Activated gamma-delta T cell treated with anti-CD3 and anti-CD28 coated beads, Interleukin-2, amount 50 U/mL, for 16 hours (primary cell): ENCODE data around the gene DCTN1.
A peak's percentile ranks its signal among the peaks of the same experiment; 100 is the strongest.
"Not testable (repeated sequence)": the region's sequence is repeated elsewhere in the genome, so short reads cannot be mapped to it uniquely, and the experiment has no call there.

Source experiments
- DNase-seq: peaks from one replicate; pipeline ENCODE4 v3.0.0-alpha.2; 2020; ENCODE audit warnings: low read depth

DCTN1 gene

GRCh38 chr2:74379851-74380789, at the start of gene DCTN1:
Gene DCTN1 (minus strand): TSS chr2:74380311. CDS start chr2:74380037, 274 bp downstream.
- no peak for DNase-seq

GRCh38 chr2:74428675-74429074, 48.6 kb upstream of the DCTN1 start:
- no peak for DNase-seq

- no peak for DNase-seq
These were observed 47.4 kb upstream of the DCTN1 start for GRCh38 chr2:74427551-74427950.

GRCh38 chr2:74426181-74426758, 46.2 kb upstream of the DCTN1 start:
- DNase-seq, result no peak

GRCh38 chr2:74425523-74425922, 45.4 kb upstream of the DCTN1 start:
- DNase-seq, result no peak

GRCh38 chr2:74424995-74425406, 44.9 kb upstream of the DCTN1 start:
- no peak for DNase-seq

- no peak for DNase-seq
These were observed 44.3 kb upstream of the DCTN1 start for GRCh38 chr2:74424139-74424992.

- DNase-seq, result no peak
These were observed 43.4 kb upstream of the DCTN1 start for GRCh38 chr2:74423231-74424095.

GRCh38 chr2:74421221-74421870, 41.2 kb upstream of the DCTN1 start, which contains the start of the genes C2orf81 and WDR54:
Gene C2orf81 (minus strand): TSS chr2:74421619. CDS start chr2:74421560, 59 bp downstream.
Gene WDR54 (plus strand): TSS chr2:74421730. CDS start chr2:74422154, 424 bp downstream.
- DNase-seq, result peak; percentile 92

GRCh38 chr2:74420443-74421103, 40.5 kb upstream of the DCTN1 start:
- DNase-seq, result not testable (repeated sequence)

- DNase-seq, result no peak
These were observed 39.9 kb upstream of the DCTN1 start for GRCh38 chr2:74420006-74420405.

GRCh38 chr2:74419345-74419744, 39.2 kb upstream of the DCTN1 start:
- no peak for DNase-seq

GRCh38 chr2:74418312-74418711, 38.2 kb upstream of the DCTN1 start:
- DNase-seq, result no peak

- no peak for DNase-seq
These were observed 37.7 kb upstream of the DCTN1 start for GRCh38 chr2:74417763-74418162.

GRCh38 chr2:74417197-74417596, 37.1 kb upstream of the DCTN1 start:
- DNase-seq, result no peak

- no peak for DNase-seq
These were observed 36.7 kb upstream of the DCTN1 start for GRCh38 chr2:74416778-74417177.

- no peak for DNase-seq
These were observed 35.8 kb upstream of the DCTN1 start for GRCh38 chr2:74415762-74416395.

GRCh38 chr2:74414881-74415761, 35.0 kb upstream of the DCTN1 start:
- no peak for DNase-seq

GRCh38 chr2:74414441-74414840, 34.3 kb upstream of the DCTN1 start:
- no peak for DNase-seq
